GM23338 (cell line): Measurements from ENCODE around the gene CELF2. TPM values are rescaled to one million over a fixed set of nuclear protein-coding genes. Genes with fewer than 3 reads are reported as not detected.

Experiments used
- ATAC-seq: fragments of 200-7000 bp; cut with Tn5 transposase; 3 replicates; pipeline ENCODE4 v1.9.1; 2020
- DNase-seq: peaks from one replicate; pipeline ENCODE4 v3.0.0-alpha.2; 2015; ENCODE audit warnings: low spot score
- H2AFZ ChIP-seq: fragments of 200-600 bp; sonication (generic); 2 replicates; pipeline ENCODE4 v1.8.0; 2016; ENCODE audit warnings: antibody characterized with exemption, mild to moderate bottlenecking, moderate library complexity
- H3F3A ChIP-seq: fragments of 200-600 bp; sonication (generic); replicated peaks from 2 replicates; pipeline ENCODE4 v1.8.0; 2017; ENCODE audit warnings: antibody characterized with exemption, mixed run types, low read depth
- H3K27ac ChIP-seq: fragments of 200-600 bp; sonication (generic); 2 replicates; pipeline ENCODE4 v1.6.1; 2016; ENCODE audit warnings: low read depth
- H3K27me3 ChIP-seq: fragments of 200-600 bp; sonication (generic); 2 replicates; pipeline ENCODE4 v1.8.0; 2016; ENCODE audit warnings: mild to moderate bottlenecking, mixed run types, moderate library complexity; ENCODE audit not compliant: insufficient read depth
- H3K36me3 ChIP-seq: fragments of 200-600 bp; sonication (generic); 2 replicates; pipeline ENCODE4 v1.8.0; 2016; ENCODE audit warnings: mild to moderate bottlenecking; ENCODE audit not compliant: insufficient read depth
- H3K4me1 ChIP-seq: fragments of 200-600 bp; sonication (generic); 2 replicates; pipeline ENCODE4 v1.8.0; 2016; ENCODE audit warnings: mild to moderate bottlenecking, moderate library complexity; ENCODE audit not compliant: insufficient read depth
- H3K4me2 ChIP-seq: fragments of 200-600 bp; sonication (generic); 2 replicates; pipeline ENCODE4 v1.7.1; 2017; ENCODE audit warnings: mixed run types
- H3K4me3 ChIP-seq: fragments of 200-600 bp; sonication (generic); 2 replicates; pipeline ENCODE4 v1.6.1; 2016; ENCODE audit warnings: mixed run types
- H3K79me2 ChIP-seq: fragments of 200-600 bp; sonication (generic); replicated peaks from 2 replicates; pipeline ENCODE4 v1.8.0; 2017; ENCODE audit warnings: mild to moderate bottlenecking; ENCODE audit not compliant: insufficient read depth
- H3K9me2 ChIP-seq: fragments of 200-600 bp; sonication (generic); 2 replicates; pipeline ENCODE4 v1.8.0; 2017; ENCODE audit not compliant: insufficient read depth
- H4K20me1 ChIP-seq: fragments of 200-600 bp; sonication (generic); replicated peaks from 2 replicates; pipeline ENCODE4 v1.8.0; 2017; ENCODE audit warnings: mild to moderate bottlenecking; ENCODE audit not compliant: insufficient read depth
- H3K27ac Mint-ChIP-seq: 2 replicates; pipeline ENCODE4 v1.8.0; 2020; ENCODE audit warnings: inconsistent platforms, mild to moderate bottlenecking, moderate library complexity, mixed read lengths
- H3K27me3 Mint-ChIP-seq: 3 replicates; pipeline ENCODE4 v1.8.0; 2022; ENCODE audit warnings: low read depth, mild to moderate bottlenecking, moderate library complexity, mixed read lengths, inconsistent platforms; ENCODE audit not compliant: insufficient read depth, poor library complexity
- H3K36me3 Mint-ChIP-seq: 3 replicates; pipeline ENCODE4 v1.8.0; 2021; ENCODE audit warnings: low read depth, mild to moderate bottlenecking, inconsistent platforms, moderate library complexity, mixed read lengths
- H3K4me1 Mint-ChIP-seq: 3 replicates; pipeline ENCODE4 v1.8.0; 2020; ENCODE audit warnings: mild to moderate bottlenecking, inconsistent platforms, mixed read lengths
- H3K4me3 Mint-ChIP-seq: 3 replicates; pipeline ENCODE4 v1.8.0; 2021; ENCODE audit warnings: moderate library complexity, mild to moderate bottlenecking, inconsistent platforms, mixed read lengths
- H3K9me3 Mint-ChIP-seq: 3 replicates; pipeline ENCODE4 v1.8.0; 2020; ENCODE audit warnings: moderate library complexity, mild to moderate bottlenecking, inconsistent platforms, mixed read lengths
- CREB1 ChIP-seq: fragments of 250-450 bp; sonication (Bioruptor Pico); IDR thresholded peaks from 2 replicates; pipeline ENCODE4 v1.5.0; 2020; ENCODE audit warnings: low read depth, mild to moderate bottlenecking, moderate library complexity
- EZH2 ChIP-seq: fragments of 200-600 bp; sonication (generic); IDR thresholded peaks from one replicate; pipeline ENCODE4 v1.8.0; 2017; ENCODE audit warnings: antibody characterized with exemption, mild to moderate bottlenecking, low read depth; ENCODE audit not compliant: unreplicated experiment
- JUNB ChIP-seq: IDR thresholded peaks from one replicate; pipeline ENCODE4 v1.6.1; 2016; ENCODE audit warnings: antibody characterized with exemption; ENCODE audit not compliant: unreplicated experiment
- NANOG ChIP-seq: IDR thresholded peaks from 2 replicates; pipeline ENCODE4 v1.6.1; 2016; ENCODE audit warnings: antibody characterized with exemption, borderline replicate concordance
- POLR2AphosphoS5 ChIP-seq: IDR thresholded peaks from 2 replicates; pipeline ENCODE4 v1.6.1; 2016; ENCODE audit warnings: antibody characterized with exemption, low read depth
- REST ChIP-seq: IDR thresholded peaks from one replicate; pipeline ENCODE4 v1.6.1; 2018; ENCODE audit warnings: antibody characterized with exemption; ENCODE audit not compliant: unreplicated experiment
- STAT1 ChIP-seq: IDR thresholded peaks from one replicate; pipeline ENCODE4 v1.6.1; 2016; ENCODE audit warnings: antibody characterized with exemption; ENCODE audit not compliant: unreplicated experiment
- ZNF114 ChIP-seq: fragments of 250-450 bp; sonication (Bioruptor Pico); IDR thresholded peaks from 2 replicates; pipeline ENCODE4 v1.5.0; 2020; ENCODE audit warnings: mild to moderate bottlenecking, moderate library complexity
- ZNF331 ChIP-seq: fragments of 250-450 bp; sonication (Bioruptor Pico); IDR thresholded peaks from 2 replicates; pipeline ENCODE4 v1.5.0; 2020; ENCODE audit warnings: low read depth, mild to moderate bottlenecking, moderate library complexity
- polyA plus RNA-seq: library from polyadenylated mRNA; unstranded; fragments of >200 nt; fragmentation: Nextera tagmentation; extraction: Ambion mirVana; gene quantifications from 2 replicates; pipeline ENCODE4 v1.2.1, GENCODE V29; 2016
- total RNA-seq: library from RNA; depleted of rRNA; stranded (reverse); fragments of >200 nt; shearing (Covaris generic); gene quantifications from 2 replicates; pipeline ENCODE4 v1.2.3, GENCODE V29; 2014

The CELF2 gene
- total and polyA plus RNA-seq, 2 experiments from 2014 or later: 18.1 to 22.5 TPM

DNA sequence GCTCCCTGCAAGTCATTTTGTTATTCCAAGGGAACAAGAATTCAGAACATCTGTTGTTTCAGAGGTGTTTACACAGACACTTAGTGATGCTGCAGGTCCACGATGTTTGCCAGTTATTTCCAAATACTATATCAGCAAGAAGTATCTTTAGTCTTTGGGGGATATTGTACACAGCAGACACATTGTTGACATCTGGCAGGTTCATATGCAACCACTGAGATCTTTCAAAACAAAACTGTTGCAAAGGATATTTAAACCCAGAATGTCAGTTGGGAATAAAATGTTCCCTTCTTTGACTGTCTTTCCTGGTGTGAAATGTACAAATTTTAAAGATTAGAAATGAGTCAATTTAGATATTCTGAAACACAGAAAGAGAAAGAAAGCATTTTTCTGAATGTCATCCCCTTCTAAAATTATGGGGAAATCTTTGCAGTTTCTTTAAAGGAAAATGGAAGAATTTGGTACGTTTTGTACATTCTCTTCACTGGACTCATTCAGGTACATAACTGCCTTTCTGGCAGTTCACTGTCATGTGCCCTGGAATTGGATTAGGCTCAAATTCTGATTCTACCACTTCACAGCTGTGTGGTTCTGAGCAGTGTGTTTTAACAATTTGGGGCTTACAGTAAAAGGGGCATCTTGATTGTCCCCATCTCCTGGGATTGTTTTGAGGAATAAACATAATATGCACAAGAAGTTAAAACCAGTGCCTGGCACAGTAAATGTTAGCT, 40.3 kb upstream of the CELF2 start:
- H3K4me3 Mint-ChIP-seq: no peak overlapping the region
- Histone ChIP-seq H3K27ac (no peak overlapping the region), H3K4me3 (no peak overlapping the region), H3K4me1 (no peaks in the 10 kb centered on the region), H3K79me2 (no peaks in the 10 kb centered on the region), H2AFZ (no peak overlapping the region), H3K9me2 (0 out of 2 replicates have a peak, but pooled peaks cover 3% of the 10 kb centered on the region), H3K27me3 (no peaks in the 10 kb centered on the region), H3K4me2 (no peak overlapping the region), H4K20me1 (no peaks in the 10 kb centered on the region), H3F3A (no peaks in the 10 kb centered on the region), H3K36me3 (no peaks in the 10 kb centered on the region)
- ATAC-seq (no peak), DNase-seq (no peak)
- no peak overlapping the region for H3K27ac Mint-ChIP-seq
- no peaks in the 10 kb centered on the region for H3K4me1 Mint-ChIP-seq
- no peaks in the 10 kb centered on the region for H3K36me3 Mint-ChIP-seq
- H3K9me3 Mint-ChIP-seq: no peaks in the 10 kb centered on the region
- no peaks in the 10 kb centered on the region for H3K27me3 Mint-ChIP-seq
- TF ChIP-seq POLR2AphosphoS5 (no peak), CREB1 (no peak)

DNA sequence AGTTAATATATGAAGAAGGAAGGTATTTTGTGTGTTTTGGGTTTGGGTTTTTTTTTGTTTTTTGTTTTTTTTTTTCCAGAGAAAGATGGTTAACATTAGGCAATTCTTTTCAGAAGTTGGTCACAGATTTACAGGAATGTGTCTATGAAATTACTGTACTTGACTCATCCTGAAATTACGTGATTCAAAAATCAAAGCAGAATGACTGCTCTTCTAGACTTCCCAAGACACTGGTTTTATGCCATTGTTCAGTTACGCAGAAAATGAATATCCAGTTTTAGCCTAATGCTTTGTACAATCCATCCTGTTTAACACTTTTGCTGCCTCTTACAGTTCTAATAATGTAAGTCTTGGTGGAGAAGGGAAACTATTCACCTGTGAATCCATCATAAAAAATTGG, 39.7 kb upstream of the CELF2 start:
- H3K27me3 ChIP-seq: no peaks in the 10 kb centered on the region
- no peak overlapping the region for H3K4me3 ChIP-seq

More for the DNA sequence above, 39.7 kb upstream of the CELF2 start:
- H3K4me3 Mint-ChIP-seq: no peak overlapping the region
- no peak overlapping the region for H3K4me2 ChIP-seq
- H3K36me3 ChIP-seq: no peaks in the 10 kb centered on the region
- H3K79me2 ChIP-seq: no peaks in the 10 kb centered on the region
- no peak for ATAC-seq
- no peak overlapping the region for H2AFZ ChIP-seq
- H4K20me1 ChIP-seq: no peaks in the 10 kb centered on the region
- H3F3A ChIP-seq: no peaks in the 10 kb centered on the region
- H3K27ac Mint-ChIP-seq: no peak overlapping the region
- H3K27ac ChIP-seq: no peak overlapping the region
- TF ChIP-seq ZNF114 (CRISPR knock-in tag): no peak
- TF ChIP-seq REST: no peak
- no peak for TF ChIP-seq POLR2AphosphoS5
- no peak for TF ChIP-seq EZH2
- no peak for TF ChIP-seq STAT1
- TF ChIP-seq JUNB: no peak
- no peak for TF ChIP-seq ZNF331 (CRISPR knock-in tag)
- TF ChIP-seq NANOG: no peak
- no peaks in the 10 kb centered on the region for H3K27me3 Mint-ChIP-seq
- H3K9me2 ChIP-seq: 0 out of 2 replicates have a peak, but pooled peaks cover 3% of the 10 kb centered on the region
- H3K4me1 Mint-ChIP-seq: no peaks in the 10 kb centered on the region
- DNase-seq: no peak
- no peaks in the 10 kb centered on the region for H3K4me1 ChIP-seq
- no peaks in the 10 kb centered on the region for H3K9me3 Mint-ChIP-seq
- no peaks in the 10 kb centered on the region for H3K36me3 Mint-ChIP-seq
